ENCODE data around the gene JSRP1.

Gene JSRP1

DNA sequence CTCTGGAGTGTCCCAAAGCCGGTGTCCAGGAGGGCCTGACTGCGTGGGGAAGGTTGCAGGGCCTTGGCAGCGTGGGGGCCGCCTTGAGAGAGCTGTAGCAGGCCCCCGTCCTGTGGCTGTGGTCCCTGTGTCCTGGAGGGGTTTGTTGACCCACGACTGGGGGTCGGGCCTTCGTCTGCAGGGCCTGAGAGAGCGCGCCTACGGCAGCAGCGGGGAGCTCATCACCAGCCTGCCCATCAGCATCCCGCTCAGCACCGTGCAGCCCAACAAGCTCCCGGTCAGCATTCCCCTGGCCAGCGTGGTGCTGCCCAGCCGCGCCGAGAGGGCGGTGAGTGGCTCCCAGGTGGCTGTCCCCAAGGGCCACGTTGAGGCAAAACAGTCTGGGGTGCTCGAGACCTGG is 38.6 kb downstream of the JSRP1 start:
- no peaks in the 10 kb centered on the region for H3K27me3 ChIP-seq (ENCODE audit: control insufficient read depth, low read length)
- TF ChIP-seq, protein P1, sequence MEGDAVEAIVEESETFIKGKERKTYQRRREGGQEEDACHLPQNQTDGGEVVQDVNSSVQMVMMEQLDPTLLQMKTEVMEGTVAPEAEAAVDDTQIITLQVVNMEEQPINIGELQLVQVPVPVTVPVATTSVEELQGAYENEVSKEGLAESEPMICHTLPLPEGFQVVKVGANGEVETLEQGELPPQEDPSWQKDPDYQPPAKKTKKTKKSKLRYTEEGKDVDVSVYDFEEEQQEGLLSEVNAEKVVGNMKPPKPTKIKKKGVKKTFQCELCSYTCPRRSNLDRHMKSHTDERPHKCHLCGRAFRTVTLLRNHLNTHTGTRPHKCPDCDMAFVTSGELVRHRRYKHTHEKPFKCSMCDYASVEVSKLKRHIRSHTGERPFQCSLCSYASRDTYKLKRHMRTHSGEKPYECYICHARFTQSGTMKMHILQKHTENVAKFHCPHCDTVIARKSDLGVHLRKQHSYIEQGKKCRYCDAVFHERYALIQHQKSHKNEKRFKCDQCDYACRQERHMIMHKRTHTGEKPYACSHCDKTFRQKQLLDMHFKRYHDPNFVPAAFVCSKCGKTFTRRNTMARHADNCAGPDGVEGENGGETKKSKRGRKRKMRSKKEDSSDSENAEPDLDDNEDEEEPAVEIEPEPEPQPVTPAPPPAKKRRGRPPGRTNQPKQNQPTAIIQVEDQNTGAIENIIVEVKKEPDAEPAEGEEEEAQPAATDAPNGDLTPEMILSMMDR (IDR thresholded peaks at IDR 0.05; ENCODE audit: low read depth, low read length, poor library complexity, severe bottlenecking), result no peak
- TF ChIP-seq EZH2phosphoT487 (IDR thresholded peaks at IDR 0.05; ENCODE audit: borderline replicate concordance, low read length), result no peak
- no peaks in the 10 kb centered on the region for H4K20me1 ChIP-seq (ENCODE audit: control insufficient read depth, insufficient read depth, low read depth, low read length)
- no peak overlapping the region for H3K4me3 ChIP-seq (ENCODE audit: low read length)
- H3K79me2 ChIP-seq (ENCODE audit: control insufficient read depth, low read length), result no peaks in the 10 kb centered on the region; the same call in 1 of the 2 replicates
- H3F3A ChIP-seq (ENCODE audit: control insufficient read depth, insufficient read depth), result peaks cover under 1% of the 10 kb centered on the region; the same call in 1 of the 2 replicates
- no peak overlapping the region for H3K4me2 ChIP-seq (ENCODE audit: low read length)
- no peaks in the 10 kb centered on the region for H3K9me3 ChIP-seq (ENCODE audit: control insufficient read depth, insufficient read depth, low read length)
- no peaks in the 10 kb centered on the region for H3K9me2 ChIP-seq (replicated peaks; ENCODE audit: control insufficient read depth, low read length)
- H3K4me1 ChIP-seq (ENCODE audit: control insufficient read depth, low read length), result peaks cover 42% of the 10 kb centered on the region
- H3K27ac ChIP-seq (ENCODE audit: low read depth, low read length), result no peak overlapping the region
- H3K36me3 ChIP-seq (ENCODE audit: control insufficient read depth, low read length), result peaks cover 89% of the 10 kb centered on the region

DNA sequence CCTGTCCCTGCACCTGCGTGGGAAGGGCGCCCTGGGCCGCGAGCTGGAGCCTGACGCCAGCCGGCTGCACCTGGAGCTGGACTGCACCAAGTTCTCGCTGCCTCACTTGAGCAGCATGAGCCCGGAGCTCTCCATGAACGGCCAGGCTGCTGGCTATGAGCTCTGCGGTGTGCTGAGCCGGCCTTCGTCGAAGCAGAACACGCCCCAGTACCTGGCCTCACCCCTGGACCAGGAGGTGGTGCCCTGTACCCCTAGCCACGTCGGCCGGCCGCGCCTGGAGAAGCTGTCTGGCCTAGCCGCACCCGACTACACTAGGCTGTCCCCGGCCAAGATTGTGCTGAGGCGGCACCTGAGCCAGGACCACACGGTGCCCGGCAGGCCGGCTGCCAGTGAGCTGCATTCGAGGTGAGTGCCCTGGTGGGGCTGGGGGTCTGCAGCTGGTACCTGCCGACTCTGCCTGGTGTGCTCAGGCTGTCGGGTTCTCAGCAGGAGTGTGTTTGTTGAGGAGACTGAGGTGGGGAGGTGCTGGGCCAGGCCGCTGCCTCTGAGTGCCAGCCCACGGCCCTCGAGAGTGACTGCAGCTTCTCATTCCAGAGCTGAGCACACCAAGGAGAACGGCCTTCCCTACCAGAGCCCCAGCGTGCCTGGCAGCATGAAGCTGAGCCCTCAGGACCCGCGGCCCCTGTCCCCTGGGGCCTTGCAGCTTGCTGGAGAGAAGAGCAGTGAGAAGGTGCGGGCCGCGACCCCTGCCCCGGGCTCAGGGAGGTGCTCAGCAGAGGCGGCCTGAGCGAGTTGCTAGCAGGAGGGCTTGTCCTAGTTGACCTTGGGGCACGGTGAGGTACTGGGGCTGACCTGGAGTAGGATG is 39.6 kb downstream of the JSRP1 start:
- Histone ChIP-seq H3K4me3 (ENCODE audit: low read length) (no peak overlapping the region), H3K9me2 (replicated peaks; ENCODE audit: control insufficient read depth, low read length) (no peaks in the 10 kb centered on the region), H3K36me3 (ENCODE audit: control insufficient read depth, low read length) (peaks cover 89% of the 10 kb centered on the region), H3K79me2 (ENCODE audit: control insufficient read depth, low read length) (no peaks in the 10 kb centered on the region; the same call in 1 of the 2 replicates), H3K27ac (ENCODE audit: low read depth, low read length) (no peak overlapping the region), H3K9me3 (ENCODE audit: control insufficient read depth, insufficient read depth, low read length) (no peaks in the 10 kb centered on the region), H3F3A (ENCODE audit: control insufficient read depth, insufficient read depth) (no peaks in the 10 kb centered on the region), H3K4me2 (ENCODE audit: low read length) (no peak overlapping the region), H3K4me1 (ENCODE audit: control insufficient read depth, low read length) (peaks cover 32% of the 10 kb centered on the region), H3K27me3 (ENCODE audit: control insufficient read depth, low read length) (no peaks in the 10 kb centered on the region), H4K20me1 (ENCODE audit: control insufficient read depth, insufficient read depth, low read depth, low read length) (no peaks in the 10 kb centered on the region)
- no peak for TF ChIP-seq EZH2phosphoT487 (IDR thresholded peaks at IDR 0.05; ENCODE audit: borderline replicate concordance, low read length)

DNA sequence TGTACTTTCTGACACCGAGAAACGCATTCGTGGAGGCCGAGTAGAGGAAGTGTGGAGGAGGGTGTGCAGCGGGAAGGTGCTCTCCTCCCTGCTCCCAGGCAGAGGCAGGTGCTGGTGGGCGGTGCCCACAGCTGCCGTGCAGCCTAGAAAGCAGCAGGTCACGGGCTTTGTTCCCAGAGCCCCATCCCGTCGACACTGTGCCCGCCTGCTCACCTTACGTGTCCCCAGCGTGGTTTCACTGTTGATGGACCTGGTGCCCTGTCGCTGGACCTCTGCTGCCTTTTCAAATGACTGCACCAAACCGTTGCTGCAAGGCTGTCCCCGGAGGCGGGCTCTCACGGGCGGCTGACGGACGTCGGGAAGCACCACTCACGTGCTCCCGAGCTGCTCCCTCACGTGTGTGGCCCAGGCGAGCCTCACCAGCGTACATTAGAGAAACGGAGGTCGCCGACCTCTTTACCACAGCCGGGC is 40.9 kb downstream of the JSRP1 start:
- no peaks in the 10 kb centered on the region for H3K9me2 ChIP-seq (replicated peaks; ENCODE audit: control insufficient read depth, low read length)
- no peaks in the 10 kb centered on the region for H3F3A ChIP-seq (ENCODE audit: control insufficient read depth, insufficient read depth)
- peaks cover 25% of the 10 kb centered on the region for H3K4me1 ChIP-seq (ENCODE audit: control insufficient read depth, low read length)
- no peaks in the 10 kb centered on the region for H4K20me1 ChIP-seq (ENCODE audit: control insufficient read depth, insufficient read depth, low read depth, low read length)
- H3K9me3 ChIP-seq (ENCODE audit: control insufficient read depth, insufficient read depth, low read length), result no peaks in the 10 kb centered on the region
- peaks cover 89% of the 10 kb centered on the region for H3K36me3 ChIP-seq (ENCODE audit: control insufficient read depth, low read length)
- H3K27me3 ChIP-seq (ENCODE audit: control insufficient read depth, low read length), result no peaks in the 10 kb centered on the region
- 0 out of 2 replicates have a peak overlapping the region, but pooled peaks have one; percentile 8 for H3K4me2 ChIP-seq (ENCODE audit: low read length)
- no peak overlapping the region for H3K27ac ChIP-seq (ENCODE audit: low read depth, low read length)
- H3K4me3 ChIP-seq (ENCODE audit: low read length), result no peak overlapping the region
- H3K79me2 ChIP-seq (ENCODE audit: control insufficient read depth, low read length), result no peaks in the 10 kb centered on the region; the same call in 1 of the 2 replicates
- TF ChIP-seq, protein P1 (IDR thresholded peaks at IDR 0.05; ENCODE audit: low read depth, low read length, poor library complexity, severe bottlenecking), result no peak
- no peak for TF ChIP-seq EZH2phosphoT487 (IDR thresholded peaks at IDR 0.05; ENCODE audit: borderline replicate concordance, low read length)

DNA sequence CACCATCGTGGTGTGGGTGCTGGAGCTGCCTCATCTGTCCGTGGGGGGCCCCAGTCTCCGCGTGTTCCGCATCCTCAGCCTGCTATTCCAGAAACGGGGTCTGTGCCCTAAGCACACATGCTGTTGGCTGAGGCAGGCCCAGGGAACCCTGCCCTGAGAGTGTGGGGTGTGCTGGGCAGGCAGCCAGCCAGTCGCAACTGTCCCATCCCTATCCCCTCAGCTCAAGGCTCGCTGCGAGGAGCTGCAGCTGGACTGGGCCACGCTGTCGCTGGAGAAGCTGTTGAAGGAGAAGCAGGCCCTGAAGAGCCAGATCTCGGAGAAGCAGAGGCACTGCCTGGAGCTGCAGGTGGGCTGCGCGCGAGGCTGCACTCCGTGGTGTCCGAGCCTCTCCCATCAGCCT is 42.0 kb downstream of the JSRP1 start:
- Histone ChIP-seq H3K36me3 (ENCODE audit: control insufficient read depth, low read length) (peaks cover 89% of the 10 kb centered on the region), H3K9me3 (ENCODE audit: control insufficient read depth, insufficient read depth, low read length) (no peaks in the 10 kb centered on the region), H3K4me1 (ENCODE audit: control insufficient read depth, low read length) (peaks cover 25% of the 10 kb centered on the region), H3K4me2 (ENCODE audit: low read length) (no peak overlapping the region), H3K27ac (ENCODE audit: low read depth, low read length) (no peak overlapping the region), H3K27me3 (ENCODE audit: control insufficient read depth, low read length) (no peaks in the 10 kb centered on the region), H3K9me2 (replicated peaks; ENCODE audit: control insufficient read depth, low read length) (no peaks in the 10 kb centered on the region), H3F3A (ENCODE audit: control insufficient read depth, insufficient read depth) (no peaks in the 10 kb centered on the region), H3K79me2 (ENCODE audit: control insufficient read depth, low read length) (no peaks in the 10 kb centered on the region; the same call in 1 of the 2 replicates), H4K20me1 (ENCODE audit: control insufficient read depth, insufficient read depth, low read depth, low read length) (no peaks in the 10 kb centered on the region), H3K4me3 (ENCODE audit: low read length) (no peak overlapping the region)
- TF ChIP-seq, protein P1 (IDR thresholded peaks at IDR 0.05; ENCODE audit: low read depth, low read length, poor library complexity, severe bottlenecking), result no peak
- TF ChIP-seq EZH2phosphoT487 (IDR thresholded peaks at IDR 0.05; ENCODE audit: borderline replicate concordance, low read length), result no peak
